Lower leg skin (tissue), 4 donors: ENCODE data around the gene TOMM22. TPM values are rescaled to one million over a fixed set of nuclear protein-coding genes. Genes with fewer than 3 reads are reported as not detected.

Experiments
- DNase-seq, 2 donors: peaks; one replicate each; pipeline ENCODE4 v3.0.0-alpha.2; 2019; ENCODE audit warnings: low spot score in 2 of 2
- H3K4me3 ChIP-seq: fragments of 200-600 bp; sonication (generic); 2 replicates; pipeline ENCODE4 v1.5.1; 2017; ENCODE audit warnings: mild to moderate bottlenecking, low read depth; ENCODE audit not compliant: poor library complexity, severe bottlenecking
- CTCF ChIP-seq, 3 donors: fragments of 450-650 bp; IDR thresholded peaks; one replicate each; pipeline ENCODE4 v1.5.1; 2016; ENCODE audit warnings: antibody characterized with exemption in 3 of 3, mild to moderate bottlenecking in 3 of 3, moderate library complexity in 2 of 3
- POLR2A ChIP-seq, 2 donors: fragments of 450-650 bp; IDR thresholded peaks; one replicate each; pipeline ENCODE4 v1.6.1; 2016 to 2017; ENCODE audit warnings: antibody characterized with exemption in 2 of 2, mild to moderate bottlenecking in 1 of 2, moderate library complexity in 1 of 2
- WGBS, 2 donors: methylation state at CpG; one replicate each; pipeline ENCODE4 v1.1.5; 2018; 5-methylcytosine and 5-hydroxymethylcytosine counted together
- intact Hi-C: fragments of 100-400 bp; cut with DNase I; formaldehyde crosslinking; loops from one replicate; pipeline ENCODE4 v1.15.0; 2023; ENCODE audit warnings: low total_unique reads
- total RNA-seq, 4 donors: library from RNA; depleted of rRNA; stranded (reverse); fragments of >200 nt; gene quantifications; one replicate each; pipeline ENCODE4 v1.1.0, GENCODE V29; 2016

The TOMM22 gene
- total RNA-seq, 4 donors from 2014 or later: 24.8 to 42.2 (median 34.5) TPM

- DNase-seq: no peak
- no peak overlapping the region for H3K4me3 ChIP-seq
- TF ChIP-seq POLR2A (IDR thresholded peaks at IDR 0.05) (no peak), CTCF (IDR thresholded peaks at IDR 0.05) (no peak)
- intact Hi-C loops: no loop called here
- 24 to 40% methylated on average over 2 of the region's 2 CpGs for WGBS, 2 donors
Measured at GRCh38 chr22:38707346-38707745, 25.6 kb downstream of the TOMM22 start.

GRCh38 chr22:38707984-38708383, 26.2 kb downstream of the TOMM22 start:
- H3K4me3 ChIP-seq: no peak overlapping the region
- WGBS, 2 donors: 83 to 87% methylated on average over 3 of the region's 3 CpGs
- TF ChIP-seq CTCF (IDR thresholded peaks at IDR 0.05) (no peak), POLR2A (IDR thresholded peaks at IDR 0.05) (no peak)
- intact Hi-C loops: no loop called here
- no peak for DNase-seq

- no peak for DNase-seq
- H3K4me3 ChIP-seq: no peak overlapping the region
- intact Hi-C loops: no loop called here
- TF ChIP-seq POLR2A (IDR thresholded peaks at IDR 0.05) (no peak), CTCF (IDR thresholded peaks at IDR 0.05) (no peak)
- WGBS, 2 donors: 86 to 91% methylated on average over 3 of the region's 3 CpGs
Measured at GRCh38 chr22:38709306-38709705, 27.5 kb downstream of the TOMM22 start.

- intact Hi-C loops: no loop called here
- WGBS, 2 donors: 93 to 96% methylated on average over 3 of the region's 3 CpGs
- TF ChIP-seq CTCF (IDR thresholded peaks at IDR 0.05) (no peak), POLR2A (IDR thresholded peaks at IDR 0.05) (no peak)
Measured at GRCh38 chr22:38710351-38710750, 28.6 kb downstream of the TOMM22 start.

GRCh38 chr22:38710866-38711265, 29.1 kb downstream of the TOMM22 start:
- intact Hi-C loops: no loop called here
- DNase-seq: no peak
- 62 to 65% methylated on average over 3 of the region's 3 CpGs for WGBS, 2 donors
- TF ChIP-seq CTCF (IDR thresholded peaks at IDR 0.05): no peak
- no peak for TF ChIP-seq POLR2A (IDR thresholded peaks at IDR 0.05)
- no peak overlapping the region for H3K4me3 ChIP-seq

More at GRCh38 chr22:38710351-38710750, 28.6 kb downstream of the TOMM22 start:
- no peak overlapping the region for H3K4me3 ChIP-seq
- DNase-seq: no peak

GRCh38 chr22:38712486-38713207, 30.9 kb downstream of the TOMM22 start:
- WGBS, 2 donors: 87 to 89% methylated on average over 11 of the region's 11 CpGs
- no peak for DNase-seq
- TF ChIP-seq POLR2A (IDR thresholded peaks at IDR 0.05) (no peak), CTCF (IDR thresholded peaks at IDR 0.05) (no peak)
- intact Hi-C loops: no loop called here
- no peak overlapping the region for H3K4me3 ChIP-seq
